Chondrocyte (in vitro differentiated cells): ENCODE results near the gene GPR108. TPM values are rescaled to one million over a fixed set of nuclear protein-coding genes. Genes with fewer than 3 reads are reported as not detected.

Experiments
- DNase-seq: peaks from one replicate; pipeline ENCODE4 v3.0.0; 2021; ENCODE audit warnings: mixed read lengths, low spot score
- H3K27ac Mint-ChIP-seq: one replicate; pipeline ENCODE4 v1.8.0; 2021; ENCODE audit warnings: mild to moderate bottlenecking, moderate library complexity, mixed read lengths; ENCODE audit not compliant: unreplicated experiment
- H3K27me3 Mint-ChIP-seq: 2 replicates; pipeline ENCODE4 v1.8.0; 2021; ENCODE audit warnings: low read depth, mixed read lengths
- H3K36me3 Mint-ChIP-seq: 2 replicates; pipeline ENCODE4 v1.8.0; 2021; ENCODE audit warnings: low read depth, mixed read lengths
- H3K4me1 Mint-ChIP-seq: 2 replicates; pipeline ENCODE4 v1.8.0; 2021; ENCODE audit warnings: low read depth, mild to moderate bottlenecking, mixed read lengths
- H3K4me3 Mint-ChIP-seq: one replicate; pipeline ENCODE4 v1.8.0; 2021; ENCODE audit warnings: mild to moderate bottlenecking, moderate library complexity, mixed read lengths; ENCODE audit not compliant: unreplicated experiment
- H3K9me3 Mint-ChIP-seq: 2 replicates; pipeline ENCODE4 v1.8.0; 2021; ENCODE audit warnings: low read depth, mixed read lengths
- total RNA-seq: library from RNA; stranded (reverse); gene quantifications from 3 replicates; pipeline ENCODE4 v1.2.1, GENCODE V29; 2021
- TF ChIP-seq, protein P1 (sequence below): fragments of 200-600 bp; sonication (generic); IDR thresholded peaks from 2 replicates; pipeline ENCODE4 v1.5.0; 2021; ENCODE audit warnings: antibody characterized with exemption, mild to moderate bottlenecking, moderate library complexity

GPR108 gene
- total RNA-seq, 1 donor from 2014 or later, result 39.8 TPM

DNA sequence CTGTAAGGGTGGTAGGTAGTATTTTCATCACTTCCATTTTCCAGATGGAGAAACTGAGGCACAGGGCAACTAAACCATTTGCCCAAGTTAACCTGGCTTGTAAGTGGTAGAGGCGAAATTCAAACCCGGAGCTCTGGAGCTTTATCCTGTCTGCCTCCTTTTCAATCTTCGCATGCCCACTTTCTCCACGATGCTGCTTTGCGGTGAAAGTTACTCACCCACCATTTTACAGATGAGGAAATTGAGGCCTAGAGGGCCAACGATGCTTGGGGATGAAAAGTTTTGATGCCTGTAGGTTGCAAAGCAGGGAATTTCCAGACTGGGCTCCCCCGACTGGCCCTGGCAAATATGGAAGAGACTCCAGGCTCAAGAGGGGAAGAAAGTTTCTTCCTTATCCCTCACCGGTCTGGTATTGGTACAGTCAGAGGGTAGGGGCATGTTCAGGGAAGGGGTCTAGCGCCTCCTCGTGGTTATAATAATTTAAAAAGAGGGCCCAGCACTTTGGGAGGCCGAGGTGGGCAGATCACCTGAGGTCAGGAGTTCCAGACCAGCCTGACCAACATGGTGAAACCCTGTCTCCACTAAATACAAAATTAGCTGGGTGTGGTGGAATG lies 31.7 kb upstream of the GPR108 start:
- Mint-ChIP-seq H3K4me3 (no peak overlapping the region), H3K9me3 (no peaks in the 10 kb centered on the region), H3K27me3 (peaks cover 8% of the 10 kb centered on the region), H3K27ac (no peak overlapping the region), H3K4me1 (peaks cover 19% of the 10 kb centered on the region), H3K36me3 (no peaks in the 10 kb centered on the region)
- TF ChIP-seq, protein P1, sequence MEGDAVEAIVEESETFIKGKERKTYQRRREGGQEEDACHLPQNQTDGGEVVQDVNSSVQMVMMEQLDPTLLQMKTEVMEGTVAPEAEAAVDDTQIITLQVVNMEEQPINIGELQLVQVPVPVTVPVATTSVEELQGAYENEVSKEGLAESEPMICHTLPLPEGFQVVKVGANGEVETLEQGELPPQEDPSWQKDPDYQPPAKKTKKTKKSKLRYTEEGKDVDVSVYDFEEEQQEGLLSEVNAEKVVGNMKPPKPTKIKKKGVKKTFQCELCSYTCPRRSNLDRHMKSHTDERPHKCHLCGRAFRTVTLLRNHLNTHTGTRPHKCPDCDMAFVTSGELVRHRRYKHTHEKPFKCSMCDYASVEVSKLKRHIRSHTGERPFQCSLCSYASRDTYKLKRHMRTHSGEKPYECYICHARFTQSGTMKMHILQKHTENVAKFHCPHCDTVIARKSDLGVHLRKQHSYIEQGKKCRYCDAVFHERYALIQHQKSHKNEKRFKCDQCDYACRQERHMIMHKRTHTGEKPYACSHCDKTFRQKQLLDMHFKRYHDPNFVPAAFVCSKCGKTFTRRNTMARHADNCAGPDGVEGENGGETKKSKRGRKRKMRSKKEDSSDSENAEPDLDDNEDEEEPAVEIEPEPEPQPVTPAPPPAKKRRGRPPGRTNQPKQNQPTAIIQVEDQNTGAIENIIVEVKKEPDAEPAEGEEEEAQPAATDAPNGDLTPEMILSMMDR, result peak; percentile 72
- DNase-seq, result no peak

DNA sequence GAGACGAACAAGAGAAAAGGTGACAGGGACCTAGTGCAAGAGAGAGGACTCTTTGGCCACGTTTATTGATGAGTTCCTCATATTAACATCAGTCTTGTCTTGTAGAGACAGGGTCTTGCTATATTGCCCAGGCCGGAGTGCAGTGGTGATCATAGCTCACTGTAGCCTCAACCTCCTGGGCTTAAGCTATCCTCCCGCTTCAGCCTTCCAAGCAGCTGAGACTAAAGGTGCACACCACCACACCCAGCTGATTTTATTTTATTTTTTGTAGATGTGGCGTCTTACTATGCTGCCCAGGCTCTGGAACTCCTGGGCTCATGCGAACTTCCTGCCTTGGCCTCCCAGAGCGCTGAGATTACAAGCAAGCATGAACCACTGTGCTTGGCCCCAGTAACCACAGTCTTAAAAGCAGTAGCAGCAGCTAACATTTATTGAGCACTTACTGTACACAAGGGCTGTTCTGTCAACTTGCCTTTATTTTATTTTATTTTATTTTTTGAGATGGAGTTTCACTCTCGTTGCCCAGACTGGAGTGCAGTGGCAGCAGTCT lies 30.9 kb upstream of the GPR108 start:
- Mint-ChIP-seq H3K27me3 (peaks cover 8% of the 10 kb centered on the region), H3K4me1 (peaks cover 19% of the 10 kb centered on the region), H3K36me3 (no peaks in the 10 kb centered on the region), H3K9me3 (no peaks in the 10 kb centered on the region), H3K27ac (no peak overlapping the region), H3K4me3 (no peak overlapping the region)
- DNase-seq, result no peak
- TF ChIP-seq, protein P1, result no peak

- H3K27ac Mint-ChIP-seq, result no peak within 1 kb of the TSS
- H3K4me3 Mint-ChIP-seq, result peak within 1 kb of the TSS; percentile 65
- DNase-seq, result no peak
- no peaks in the 10 kb centered on the region for H3K36me3 Mint-ChIP-seq
- no peaks in the 10 kb centered on the region for H3K9me3 Mint-ChIP-seq
- TF ChIP-seq, protein P1, result no peak
- peaks cover 8% of the 10 kb centered on the region for H3K27me3 Mint-ChIP-seq
- H3K4me1 Mint-ChIP-seq, result peaks cover 19% of the 10 kb centered on the region
Observed at GRCh38 chr19:6767357-6768235, 30.2 kb upstream of the GPR108 start, which contains the start of gene SH2D3A. SH2D3A (minus strand) TSS chr19:6767435; CDS start chr19:6763748, 3,687 bp downstream.

GRCh38 chr19:6767081-6767356 lies 29.6 kb upstream of the GPR108 start:
- no peak for DNase-seq
- Mint-ChIP-seq H3K27me3 (peaks cover 8% of the 10 kb centered on the region), H3K36me3 (no peaks in the 10 kb centered on the region), H3K4me3 (peak overlapping the region; percentile 65), H3K9me3 (no peaks in the 10 kb centered on the region), H3K27ac (no peak overlapping the region), H3K4me1 (peaks cover 19% of the 10 kb centered on the region)
- TF ChIP-seq, protein P1, result no peak

DNA sequence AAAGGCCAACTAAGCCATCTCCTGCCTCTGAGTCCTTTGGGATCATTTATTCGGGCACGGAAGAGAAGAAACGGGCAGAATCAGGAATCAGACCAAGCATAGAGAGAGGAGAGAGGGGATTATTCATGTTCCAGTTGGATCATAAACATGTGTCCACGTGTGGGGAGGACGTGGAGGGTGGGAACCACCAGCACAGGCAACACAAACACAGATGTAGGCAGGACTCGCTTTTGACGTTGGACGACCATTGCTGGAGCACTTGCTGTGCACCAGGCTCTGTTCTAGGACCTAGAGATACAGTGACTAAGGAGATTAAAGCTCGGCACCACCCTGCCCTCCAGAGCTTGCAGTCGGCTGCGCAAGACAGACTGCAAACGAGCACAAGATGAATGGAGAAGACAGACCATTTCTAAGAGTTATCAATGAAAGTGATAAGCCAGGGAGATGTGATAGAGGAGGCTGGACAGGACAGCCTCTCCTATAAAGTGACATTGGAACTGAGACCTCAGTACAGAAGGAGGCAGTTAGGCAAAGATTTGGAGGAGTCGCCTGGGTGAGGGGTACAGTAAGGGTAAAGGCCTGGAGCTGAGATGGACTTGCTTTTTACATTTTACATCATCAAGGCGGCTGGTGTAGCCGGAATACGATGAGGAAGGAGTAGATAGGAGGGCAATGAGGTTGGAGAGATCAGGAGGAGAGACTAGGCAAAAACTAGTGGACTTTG lies 29.1 kb upstream of the GPR108 start:
- no peak overlapping the region for H3K27ac Mint-ChIP-seq
- H3K27me3 Mint-ChIP-seq, result peaks cover 8% of the 10 kb centered on the region
- H3K9me3 Mint-ChIP-seq, result no peaks in the 10 kb centered on the region
- TF ChIP-seq, protein P1, result no peak
- peak overlapping the region; percentile 65 for H3K4me3 Mint-ChIP-seq
- H3K4me1 Mint-ChIP-seq, result peaks cover 19% of the 10 kb centered on the region
- no peaks in the 10 kb centered on the region for H3K36me3 Mint-ChIP-seq
- no peak for DNase-seq
